GM18517 (cell line): Measurements from ENCODE around the gene LRFN2.

ENCODE experiments used
- ATAC-seq: cut with Tn5 transposase; IDR thresholded peaks from one replicate; pipeline ENCODE4 v1.9.1; 2021; ENCODE audit warnings: mild to moderate bottlenecking, moderate library complexity; ENCODE audit not compliant: unreplicated experiment

LRFN2 gene

DNA sequence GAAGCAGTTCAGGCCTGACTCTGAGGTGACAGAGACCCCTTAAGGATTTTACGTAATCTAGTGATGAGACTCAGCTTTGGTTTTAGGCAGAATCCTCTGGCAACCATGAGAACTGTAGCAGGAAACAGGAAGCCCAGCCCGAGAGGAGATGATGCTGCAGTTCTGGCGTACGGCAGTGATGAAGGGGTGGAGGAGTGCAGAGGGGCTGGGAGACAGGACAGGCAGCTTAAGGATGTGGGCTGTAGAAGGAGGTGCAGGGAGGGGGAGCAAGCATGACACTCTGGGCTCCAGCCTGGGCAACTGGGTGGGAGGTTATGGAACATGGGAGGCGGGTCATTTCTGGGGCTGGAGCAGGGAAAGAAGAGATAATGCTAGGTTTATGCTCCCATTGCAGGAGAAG lies 67.1 kb downstream of the LRFN2 start:
- no peak for ATAC-seq

DNA sequence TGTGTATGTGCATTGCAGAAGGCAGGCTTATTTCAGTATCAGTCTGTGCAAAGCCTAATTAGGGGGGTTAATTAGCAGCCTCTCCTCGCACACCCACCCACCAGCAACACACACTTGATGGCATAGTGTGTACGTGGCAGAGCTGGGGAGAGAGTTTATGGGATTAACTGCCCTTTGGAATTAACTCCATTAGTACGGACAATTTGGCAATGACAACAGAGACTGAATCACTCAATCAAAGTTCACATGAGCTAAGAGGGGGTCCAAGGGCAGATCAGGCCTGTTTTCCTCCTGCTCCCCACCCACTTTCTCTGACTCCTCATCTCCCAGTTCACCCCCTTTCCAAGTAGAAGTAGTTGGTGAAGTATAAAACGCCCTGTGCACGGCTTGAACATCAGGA lies 69.5 kb downstream of the LRFN2 start:
- no peak for ATAC-seq

DNA sequence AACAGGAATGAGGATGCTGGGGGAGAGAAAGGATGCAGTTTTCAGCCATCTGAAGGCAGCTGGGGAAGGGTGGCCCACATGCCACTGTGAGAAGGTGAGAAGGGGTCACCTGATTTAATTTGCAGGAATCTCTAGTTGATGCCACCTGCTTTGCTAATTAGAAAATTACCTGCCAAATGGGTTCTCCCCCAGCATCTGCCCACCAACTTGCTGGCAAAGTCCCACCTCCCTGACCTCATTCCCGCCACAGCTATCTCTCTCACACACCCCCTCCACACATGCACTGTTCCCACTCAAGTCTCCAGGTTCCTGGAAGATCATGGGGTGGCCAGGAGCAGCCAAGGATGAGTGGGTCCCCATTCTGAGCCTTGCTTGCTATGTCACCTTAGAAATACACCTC lies 70.7 kb downstream of the LRFN2 start:
- no peak for ATAC-seq

DNA sequence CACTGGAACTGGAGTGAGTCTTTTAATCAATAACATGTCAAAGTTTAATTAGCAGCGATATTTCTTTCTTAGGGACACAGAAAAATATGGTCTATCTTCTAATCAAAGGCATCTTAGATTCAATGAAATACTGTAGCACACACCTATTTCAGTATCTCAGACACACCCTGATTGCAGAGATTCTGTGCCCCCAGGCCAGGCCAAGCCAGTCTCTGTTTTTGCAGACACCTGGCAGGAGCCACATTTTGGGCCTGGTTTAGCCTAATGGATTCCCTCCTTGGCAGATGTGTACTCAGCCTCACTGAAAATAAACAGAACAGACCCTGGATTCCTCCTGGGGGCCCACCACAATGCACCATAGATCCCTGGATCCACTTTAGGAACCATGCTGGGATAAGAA lies 74.8 kb downstream of the LRFN2 start:
- ATAC-seq: no peak

DNA sequence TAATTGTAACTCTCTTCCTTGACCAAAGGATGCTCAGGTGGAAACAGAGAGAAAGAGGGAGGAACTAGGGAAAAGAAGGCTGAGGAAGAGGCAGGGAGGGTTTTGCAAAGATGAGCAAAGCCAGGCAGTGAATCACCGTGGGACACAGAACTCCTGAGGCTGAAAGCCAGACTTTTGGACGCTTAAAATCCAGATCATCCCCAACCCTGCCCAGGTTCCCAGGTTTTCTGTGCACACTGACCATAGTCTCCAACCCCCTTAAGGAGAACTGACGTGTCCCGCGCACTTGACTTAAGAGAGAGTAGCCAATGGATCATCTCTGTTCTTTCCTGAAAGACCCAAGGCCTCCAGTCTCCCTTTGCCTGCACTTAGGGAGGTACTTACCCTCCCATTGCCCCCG lies 75.3 kb downstream of the LRFN2 start:
- no peak for ATAC-seq

DNA sequence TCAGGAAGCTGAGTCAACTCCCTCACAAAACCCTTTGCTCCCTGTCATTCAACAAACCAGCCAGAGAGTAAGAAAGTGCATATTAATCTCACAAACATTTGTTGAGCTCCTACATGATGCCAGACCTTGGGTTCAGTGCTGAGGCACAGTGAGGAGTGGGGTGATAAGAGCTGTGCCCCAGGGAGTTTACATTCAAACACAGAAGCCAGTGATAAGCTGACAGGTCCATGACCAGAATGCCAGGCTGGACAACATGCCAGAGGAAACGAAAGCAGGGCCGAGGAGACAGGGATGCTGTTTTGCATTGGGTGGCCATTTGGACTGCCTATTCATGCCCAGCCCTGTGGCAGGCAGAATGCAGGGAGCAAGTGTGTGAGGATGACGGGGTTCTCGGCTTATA lies 76.7 kb downstream of the LRFN2 start:
- ATAC-seq: no peak

DNA sequence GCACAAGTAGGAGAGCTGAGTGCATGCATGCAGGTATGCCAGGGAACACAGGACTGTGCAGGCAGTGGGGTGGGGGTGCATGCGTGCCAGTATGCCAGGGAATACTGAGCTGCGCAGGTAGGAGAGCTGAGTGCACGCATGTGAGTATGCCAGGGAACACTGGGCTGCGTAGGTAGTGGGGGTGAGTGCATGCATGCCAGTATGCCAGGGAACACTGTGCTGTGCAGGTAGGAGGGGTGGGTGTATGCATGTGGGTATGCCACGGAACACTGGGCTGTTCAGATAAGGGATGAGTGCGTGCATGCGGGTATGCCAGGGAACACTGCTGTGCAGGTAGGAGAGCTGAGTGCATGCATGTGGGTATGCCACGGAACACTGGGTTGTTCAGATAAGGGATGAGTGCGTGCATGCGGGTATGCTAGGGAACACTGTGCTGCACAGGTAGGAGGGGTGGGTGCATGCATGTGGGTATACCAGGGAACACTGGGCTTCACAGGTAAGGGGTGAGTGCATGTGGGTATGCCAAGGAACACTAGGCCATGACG lies 77.4 kb downstream of the LRFN2 start:
- no peak for ATAC-seq

DNA sequence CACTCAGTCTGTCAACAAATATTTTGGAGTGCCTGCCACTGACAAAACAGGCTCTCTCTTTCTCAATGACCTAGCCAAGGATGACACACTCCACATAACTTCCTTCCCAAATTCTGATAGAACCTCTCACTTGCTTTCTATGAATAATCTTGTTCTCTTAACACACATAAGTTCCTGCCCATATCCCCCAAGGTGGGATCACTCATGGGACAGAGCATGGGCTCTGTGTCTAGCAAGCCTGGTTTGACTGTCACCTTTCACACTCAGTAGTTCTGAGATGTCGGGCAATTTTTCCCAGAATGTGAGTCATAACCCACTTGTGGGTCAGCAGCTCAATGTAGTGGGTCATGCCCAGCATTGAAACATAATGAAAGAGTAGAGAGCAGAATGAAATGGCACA lies 78.1 kb downstream of the LRFN2 start:
- no peak for ATAC-seq

DNA sequence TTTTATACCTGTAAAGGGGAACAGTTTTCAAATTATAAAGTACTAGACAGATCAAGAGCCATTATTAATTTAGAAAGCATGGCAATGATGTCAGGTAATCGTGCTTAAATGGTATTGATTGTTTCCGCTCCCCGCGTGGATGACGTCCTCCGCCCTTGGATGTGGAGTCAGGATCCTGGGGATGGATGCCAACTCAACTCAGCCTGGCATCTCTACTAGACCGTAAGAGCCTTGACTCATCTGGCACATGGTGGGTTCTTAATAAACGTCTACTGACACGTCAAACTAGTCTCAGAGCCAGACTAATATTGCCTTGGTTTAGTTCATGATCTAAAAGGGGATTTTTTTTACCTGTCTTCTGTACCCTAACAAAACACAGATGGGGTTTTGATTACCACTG lies 80.2 kb downstream of the LRFN2 start:
- no peak for ATAC-seq

DNA sequence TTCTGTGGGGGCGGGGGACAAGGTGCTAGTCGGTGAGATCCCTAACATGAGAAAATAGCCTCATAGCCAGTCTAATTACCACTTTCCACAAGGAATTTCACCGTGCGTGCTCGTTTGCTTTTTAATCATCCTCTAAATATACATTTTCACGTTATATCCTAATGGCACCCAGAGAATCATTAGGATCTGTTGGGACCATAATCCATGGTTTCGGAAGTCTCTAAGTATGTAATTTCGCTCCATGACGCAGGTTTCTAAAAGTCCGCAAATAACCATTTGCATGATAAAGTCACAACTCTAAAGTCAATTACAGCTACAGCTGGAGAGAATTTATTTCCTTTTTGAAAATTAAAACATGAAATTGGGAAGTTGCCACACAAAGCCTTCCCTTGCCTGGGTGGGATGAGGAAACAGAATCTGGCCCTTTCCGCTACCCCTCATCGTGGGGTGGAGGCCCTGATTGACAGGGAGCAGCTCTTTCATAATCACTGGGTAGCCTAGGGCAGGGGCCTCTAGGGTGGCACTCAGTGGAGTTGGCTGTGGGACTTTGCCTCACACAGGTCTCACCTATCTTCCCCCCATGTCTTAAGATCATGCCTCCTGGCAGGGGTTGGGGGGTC lies 81.9 kb downstream of the LRFN2 start:
- ATAC-seq: no peak

DNA sequence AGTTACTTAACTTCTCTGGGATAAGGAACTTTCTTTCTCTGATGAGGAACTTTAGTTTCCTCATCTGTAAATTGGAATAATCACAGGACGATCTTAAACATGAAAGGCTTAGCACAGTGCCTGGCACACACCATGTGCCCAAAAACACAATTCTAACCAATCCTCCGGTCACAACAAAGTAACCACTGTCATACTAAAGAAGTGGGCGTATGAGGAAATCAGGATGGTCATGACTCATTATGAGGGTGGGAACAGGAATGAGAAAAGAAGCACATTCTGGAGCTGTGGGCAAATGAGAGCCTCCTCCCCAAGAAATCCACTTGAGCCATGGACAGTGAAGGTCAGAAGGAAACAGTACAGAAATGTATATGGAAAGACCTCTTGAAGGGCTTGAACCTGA lies 82.9 kb downstream of the LRFN2 start:
- no peak for ATAC-seq

DNA sequence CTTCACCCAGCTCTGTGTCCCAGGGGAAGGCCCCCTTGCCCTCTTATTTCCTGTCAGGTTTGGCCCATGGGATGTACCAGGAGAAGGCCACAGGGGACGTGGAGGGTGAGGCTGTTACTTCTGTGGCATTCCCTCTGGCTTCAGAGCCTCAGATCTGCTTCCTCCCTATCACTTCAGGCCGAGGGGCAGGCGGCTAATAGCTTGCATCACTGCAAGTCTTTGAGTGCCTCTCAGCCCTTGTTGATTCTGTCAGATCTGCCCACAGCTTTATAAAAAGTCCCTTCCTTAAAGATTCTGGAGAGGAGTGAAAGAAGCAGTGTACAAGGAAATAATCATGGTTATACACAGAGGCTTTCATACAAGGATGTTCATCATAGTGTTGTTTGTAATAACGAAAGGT lies 86.9 kb downstream of the LRFN2 start:
- no peak for ATAC-seq

DNA sequence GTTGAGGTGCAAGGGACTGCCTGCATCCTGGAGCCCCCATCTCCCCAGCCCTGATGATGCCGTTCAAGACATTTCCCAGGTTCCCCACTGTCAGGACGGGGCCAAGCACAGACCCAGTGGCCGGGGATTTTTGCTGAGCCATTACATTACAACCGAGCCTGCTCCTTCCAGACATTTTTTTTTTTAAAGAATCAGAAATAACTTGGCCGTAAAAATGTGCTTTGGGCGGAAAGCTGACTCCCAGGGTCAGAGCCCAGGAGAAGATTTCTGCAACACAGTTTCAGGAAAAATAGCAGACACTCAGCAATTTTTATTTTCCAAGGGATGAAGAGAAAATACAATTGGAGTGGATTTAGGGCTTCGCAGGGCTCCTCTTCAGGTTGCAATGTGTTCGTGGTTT lies 87.9 kb downstream of the LRFN2 start:
- no peak for ATAC-seq

DNA sequence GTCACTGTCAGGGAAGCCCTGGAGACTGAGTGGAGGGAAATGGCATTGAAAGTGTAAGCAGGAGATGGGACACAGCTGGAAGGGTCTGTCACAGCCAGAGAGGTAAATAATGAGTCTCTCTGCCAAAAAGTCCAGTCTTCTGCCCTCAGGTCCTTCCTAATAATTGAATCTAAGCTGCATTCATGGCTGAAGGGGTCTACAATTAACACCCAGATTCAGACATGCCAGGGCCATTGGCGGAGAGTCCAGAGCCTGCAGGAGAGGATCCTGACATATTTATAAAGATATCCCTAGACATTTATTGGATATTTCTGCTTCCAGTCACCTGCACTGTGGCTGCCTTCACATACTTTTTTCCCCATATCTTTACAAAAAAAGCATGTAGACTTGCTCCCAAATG lies 89.0 kb downstream of the LRFN2 start:
- ATAC-seq: no peak

DNA sequence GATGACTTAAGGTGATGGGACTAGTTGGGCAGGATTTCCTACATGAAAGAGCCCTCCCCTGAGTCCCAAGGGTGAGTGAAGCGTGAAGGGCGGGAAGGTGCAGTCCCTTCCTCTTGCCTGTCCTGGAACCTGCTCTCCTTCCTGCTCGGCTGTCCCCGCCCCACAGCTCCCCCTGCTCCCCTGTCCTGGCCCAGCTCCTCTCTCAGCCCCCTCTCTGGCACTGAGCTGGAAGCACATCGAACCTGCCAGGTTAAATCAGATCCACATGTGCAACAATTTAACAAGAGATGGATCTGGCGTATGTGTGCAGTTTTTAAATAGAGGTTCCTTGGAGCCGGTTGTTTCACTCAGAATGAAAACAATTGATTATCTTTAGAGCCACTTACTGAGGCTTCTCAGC lies 95.0 kb downstream of the LRFN2 start:
- ATAC-seq: no peak

DNA sequence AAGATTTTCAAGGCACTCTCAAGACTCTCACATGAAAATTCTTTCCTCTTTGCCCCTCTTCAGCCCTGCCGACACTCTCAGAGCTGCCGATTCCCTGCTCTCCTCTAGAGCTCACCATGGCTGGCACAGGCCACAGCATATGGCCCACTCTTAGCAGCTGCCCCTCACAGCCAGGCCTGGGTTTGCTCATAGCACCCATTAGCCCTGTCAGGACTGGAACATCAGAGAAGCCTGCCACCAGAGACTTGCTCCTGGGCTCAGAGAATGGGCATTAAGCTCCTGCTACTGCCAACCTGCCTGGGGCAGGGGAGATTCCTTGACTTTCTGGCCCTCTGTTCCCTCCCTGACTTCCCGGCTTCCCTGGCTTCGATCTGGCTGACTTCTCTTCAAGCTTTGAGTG lies 96.7 kb downstream of the LRFN2 start:
- no peak for ATAC-seq

DNA sequence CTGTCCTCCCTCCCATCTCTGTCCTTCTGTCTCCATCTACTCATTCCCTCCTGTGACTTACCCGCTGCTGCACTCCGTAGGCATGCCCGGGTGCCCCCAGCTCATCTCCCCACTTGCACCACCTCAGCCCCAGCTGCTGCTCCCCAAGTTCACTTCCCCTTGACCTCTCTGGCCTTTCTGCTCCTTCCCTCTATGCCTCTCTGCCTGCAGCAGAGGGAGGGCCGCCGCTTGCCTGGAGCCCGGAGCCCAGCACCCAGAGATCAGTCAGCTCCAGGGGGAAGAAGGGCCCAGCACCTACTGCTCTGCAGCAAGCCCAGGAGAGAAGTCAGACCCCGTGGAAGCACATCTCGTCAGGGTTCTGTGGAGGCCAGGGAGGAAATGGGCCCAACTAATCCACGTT lies 97.4 kb downstream of the LRFN2 start:
- no peak for ATAC-seq

DNA sequence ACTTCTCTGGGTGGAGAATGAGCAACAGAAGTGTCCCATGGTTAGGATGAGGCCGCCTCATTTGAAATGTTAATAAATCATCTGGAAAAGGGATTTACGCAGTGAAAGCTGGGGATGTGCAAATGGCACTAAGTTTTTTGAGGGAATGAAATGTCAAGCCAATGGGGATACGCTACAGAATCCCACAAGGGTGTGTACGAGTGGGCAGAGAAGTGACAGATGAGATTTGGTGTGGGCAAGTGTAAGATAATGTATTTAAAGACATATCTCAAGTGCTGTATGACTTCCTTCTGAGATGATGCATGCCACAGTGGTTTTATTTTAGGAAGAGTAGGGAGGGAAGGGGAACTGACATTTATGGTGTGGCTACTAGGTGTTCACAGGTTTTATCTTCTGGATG lies 100.6 kb downstream of the LRFN2 start:
- no peak for ATAC-seq

DNA sequence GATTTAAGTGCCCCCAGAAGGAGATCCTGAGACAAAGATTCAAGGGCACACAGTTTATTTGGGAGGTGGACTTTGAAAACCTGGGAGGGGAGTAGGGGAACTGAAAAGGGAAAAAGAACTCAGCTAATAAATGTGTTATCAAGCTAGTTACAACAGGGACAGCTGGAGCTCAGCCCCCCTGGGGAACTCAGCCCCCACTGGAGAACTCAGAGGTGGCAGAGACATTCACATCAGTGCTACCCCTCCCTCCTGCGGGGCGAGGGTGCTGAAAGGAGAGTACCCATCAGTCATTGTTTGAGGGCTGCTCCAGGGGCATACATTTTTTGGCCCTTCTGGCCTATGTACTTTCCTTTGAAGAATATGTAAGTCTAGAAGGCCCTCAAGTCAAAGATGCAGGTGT lies 101.4 kb downstream of the LRFN2 start:
- no peak for ATAC-seq

DNA sequence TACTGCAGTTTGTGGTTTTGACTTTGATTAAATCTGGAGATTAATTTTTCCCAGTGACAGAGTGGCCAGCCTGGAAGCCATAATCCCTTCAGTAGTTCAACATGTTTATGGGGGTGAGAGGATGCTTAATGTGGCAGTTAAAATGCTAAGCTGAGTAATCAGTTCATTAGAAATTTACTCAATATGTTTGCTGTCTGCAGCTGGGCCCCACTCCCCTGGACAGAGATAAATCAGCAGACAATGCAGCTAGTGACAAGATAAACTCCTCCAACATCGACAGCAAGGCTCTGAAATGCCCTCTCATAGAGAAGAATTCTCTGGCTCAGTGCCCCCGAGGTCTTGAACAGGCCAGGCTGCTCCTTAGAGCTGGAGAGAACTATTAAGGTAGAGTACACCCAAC lies 101.9 kb downstream of the LRFN2 start:
- no peak for ATAC-seq

DNA sequence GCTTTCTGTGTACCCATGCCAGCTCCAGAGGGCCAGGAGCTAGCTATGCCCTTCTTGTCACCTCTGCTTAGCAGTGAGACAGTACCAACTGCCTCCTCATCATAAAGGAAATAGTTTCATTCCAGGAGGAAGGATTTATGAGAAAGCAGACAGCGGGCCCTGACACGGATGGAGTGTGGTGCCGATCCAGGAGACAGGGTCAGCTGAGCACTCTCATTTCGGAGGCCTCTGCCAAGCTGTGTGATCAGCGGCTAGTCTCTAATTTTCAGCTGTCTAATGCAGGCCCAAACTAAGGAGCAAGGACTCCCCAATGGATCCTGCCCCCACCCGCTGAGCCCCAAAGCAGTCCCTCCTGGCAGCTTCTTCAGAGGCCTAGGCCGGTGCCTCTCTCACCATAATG lies 103.1 kb downstream of the LRFN2 start:
- no peak for ATAC-seq

DNA sequence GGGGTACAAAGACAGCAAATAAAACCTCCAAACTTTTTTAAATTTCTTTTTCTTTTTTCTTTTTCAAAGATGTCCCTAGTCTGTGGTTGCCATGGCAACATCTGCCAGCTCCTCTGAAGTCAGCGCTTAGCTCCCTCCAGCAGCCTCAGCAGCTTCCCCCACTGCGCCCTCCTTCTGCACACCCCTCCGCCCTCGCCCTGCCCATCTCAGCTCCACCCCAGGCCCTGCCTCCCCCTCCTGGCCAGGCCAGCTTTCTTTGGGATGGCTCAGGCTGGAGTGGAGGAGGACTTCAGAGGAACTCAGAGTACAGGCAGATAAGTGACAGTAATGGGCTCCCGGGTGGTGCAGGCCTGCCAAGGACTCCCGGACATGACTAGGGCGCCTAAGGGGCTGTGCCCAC lies 104.6 kb downstream of the LRFN2 start:
- no peak for ATAC-seq

DNA sequence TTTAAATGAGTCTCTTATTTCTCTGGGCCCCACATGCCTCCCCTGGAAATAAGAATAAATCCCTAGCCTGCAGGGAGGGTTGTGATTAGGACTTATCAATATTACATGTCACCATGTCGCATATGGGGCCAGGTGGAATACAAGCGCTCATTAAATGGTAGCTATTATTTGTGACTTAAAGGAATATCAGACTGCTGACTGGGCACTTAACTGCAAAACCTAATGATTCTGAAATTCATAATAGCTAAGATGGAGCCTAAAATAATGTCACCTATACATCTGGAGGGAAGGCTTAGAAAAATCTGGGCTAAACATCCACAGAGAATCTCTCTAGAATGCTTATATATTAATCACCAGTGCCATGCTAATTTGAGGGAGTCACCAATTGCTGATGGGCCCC lies 106.5 kb downstream of the LRFN2 start:
- no peak for ATAC-seq
